Fibroblast of lung (primary cell): ENCODE results near the gene CDKN1A. TPM values are rescaled to one million over a fixed set of nuclear protein-coding genes. Genes with fewer than 3 reads are reported as not detected.

Source experiments
- DNase-seq, 2 donors: peaks; one replicate each; pipeline versions ENCODE4 v3.0.0 to v3.0.0-alpha.2; 2010; ENCODE audit warnings: low read depth in 2 of 2
- H2AFZ ChIP-seq: 2 replicates; pipeline ENCODE4 v1.5.1; 2012; ENCODE audit warnings: low read length, control low read depth, inconsistent platforms
- H3K27ac ChIP-seq: 2 replicates; pipeline ENCODE4 v1.5.1; 2011; ENCODE audit warnings: low read length, control low read depth; ENCODE audit not compliant: insufficient read depth
- H3K27me3 ChIP-seq: 2 replicates; pipeline ENCODE4 v1.5.1; 2011; ENCODE audit warnings: mild to moderate bottlenecking, low read length; ENCODE audit not compliant: control insufficient read depth, insufficient read depth
- H3K36me3 ChIP-seq: 2 replicates; pipeline ENCODE4 v1.5.1; 2011; ENCODE audit warnings: low read length; ENCODE audit not compliant: control insufficient read depth, insufficient read depth
- H3K4me1 ChIP-seq: 2 replicates; pipeline ENCODE4 v1.5.1; 2011; ENCODE audit warnings: low read length; ENCODE audit not compliant: control insufficient read depth, insufficient read depth; ENCODE audit errors: extremely low read depth
- H3K4me2 ChIP-seq: 2 replicates; pipeline ENCODE4 v1.5.1; 2011; ENCODE audit warnings: low read length, control low read depth; ENCODE audit not compliant: insufficient read depth; ENCODE audit errors: extremely low read depth
- H3K4me3 ChIP-seq, 4 experiments: fragments of 200-600 bp in 1 of 4; sonication (generic) in 1 of 4; replicated peaks in 1 of 4; 2 replicates each; pipeline ENCODE4 v1.5.1; 2011 to 2016; ENCODE audit warnings: low read length in 4 of 4, low read depth in 3 of 4, mild to moderate bottlenecking in 3 of 4, control low read depth in 2 of 4, inconsistent platforms in 1 of 4, mixed read lengths in 1 of 4; ENCODE audit not compliant: insufficient read depth in 1 of 4; ENCODE audit errors: control extremely low read depth in 1 of 4
- H3K79me2 ChIP-seq: 2 replicates; pipeline ENCODE4 v1.5.1; 2012; ENCODE audit warnings: mild to moderate bottlenecking, low read length, inconsistent platforms; ENCODE audit not compliant: control insufficient read depth, insufficient read depth
- H3K9ac ChIP-seq: 2 replicates; pipeline ENCODE4 v1.5.1; 2011; ENCODE audit warnings: mild to moderate bottlenecking, low read length, control low read depth; ENCODE audit not compliant: insufficient read depth
- H3K9me3 ChIP-seq: 2 replicates; pipeline ENCODE4 v1.5.1; 2012; ENCODE audit warnings: low read depth, low read length; ENCODE audit not compliant: control insufficient read depth, insufficient read depth
- H4K20me1 ChIP-seq: 2 replicates; pipeline ENCODE4 v1.5.1; 2011; ENCODE audit warnings: low read length; ENCODE audit not compliant: control insufficient read depth, insufficient read depth; ENCODE audit errors: extremely low read depth
- EZH2 ChIP-seq: IDR thresholded peaks from 2 replicates; pipeline ENCODE4 v1.5.1; 2012; ENCODE audit warnings: low read length, control low read depth, mild to moderate bottlenecking; ENCODE audit errors: missing control alignments
- polyA plus RNA-seq, 2 donors: library from polyadenylated mRNA; depleted of rRNA in 1 of 2; stranded (reverse) in 1 of 2; unstranded in 1 of 2; fragments of >200 nt; gene quantifications; 2 replicates each; pipeline ENCODE4 v1.2.1, GENCODE V29; 2011 to 2012; ENCODE audit warnings: missing spikeins in 1 of 2
- total RNA-seq: library from RNA; depleted of rRNA; stranded (reverse); fragments of >200 nt; gene quantifications from 2 replicates; pipeline ENCODE4 v1.2.1, GENCODE V29; 2014
- TF ChIP-seq, protein P1 (sequence below), 2 donors: IDR thresholded peaks in 1 of 2; conservative IDR thresholded peaks in 1 of 2; 1 replicate in 1 of 2; 2 replicates in 1 of 2; pipeline ENCODE4 v1.5.1; 2011 to 2012; ENCODE audit warnings: low read length in 2 of 2, control low read depth in 1 of 2, inconsistent platforms in 1 of 2, low read depth in 1 of 2, mild to moderate bottlenecking in 1 of 2

CDKN1A gene
- total and polyA plus RNA-seq, 2 donors (not counting 1 experiment from before 2014, with no cell fraction given) = 166 to 900 TPM

GRCh38 chr6:36662380-36662779 lies 16.1 kb upstream of the CDKN1A start:
- TF ChIP-seq, protein P1, sequence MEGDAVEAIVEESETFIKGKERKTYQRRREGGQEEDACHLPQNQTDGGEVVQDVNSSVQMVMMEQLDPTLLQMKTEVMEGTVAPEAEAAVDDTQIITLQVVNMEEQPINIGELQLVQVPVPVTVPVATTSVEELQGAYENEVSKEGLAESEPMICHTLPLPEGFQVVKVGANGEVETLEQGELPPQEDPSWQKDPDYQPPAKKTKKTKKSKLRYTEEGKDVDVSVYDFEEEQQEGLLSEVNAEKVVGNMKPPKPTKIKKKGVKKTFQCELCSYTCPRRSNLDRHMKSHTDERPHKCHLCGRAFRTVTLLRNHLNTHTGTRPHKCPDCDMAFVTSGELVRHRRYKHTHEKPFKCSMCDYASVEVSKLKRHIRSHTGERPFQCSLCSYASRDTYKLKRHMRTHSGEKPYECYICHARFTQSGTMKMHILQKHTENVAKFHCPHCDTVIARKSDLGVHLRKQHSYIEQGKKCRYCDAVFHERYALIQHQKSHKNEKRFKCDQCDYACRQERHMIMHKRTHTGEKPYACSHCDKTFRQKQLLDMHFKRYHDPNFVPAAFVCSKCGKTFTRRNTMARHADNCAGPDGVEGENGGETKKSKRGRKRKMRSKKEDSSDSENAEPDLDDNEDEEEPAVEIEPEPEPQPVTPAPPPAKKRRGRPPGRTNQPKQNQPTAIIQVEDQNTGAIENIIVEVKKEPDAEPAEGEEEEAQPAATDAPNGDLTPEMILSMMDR (conservative IDR thresholded peaks at IDR 0.05 in 1 of 2, IDR thresholded peaks at IDR 0.05 in 1 of 2; ENCODE audit: low read depth in 1 of 2, low read length in 2 of 2) = no peak
- no peak for TF ChIP-seq EZH2
- H3K36me3 ChIP-seq = no peaks in the 10 kb centered on the region
- peaks cover 14% of the 10 kb centered on the region for H3K4me1 ChIP-seq
- H3K4me2 ChIP-seq = no peak overlapping the region
- H3K9me3 ChIP-seq = no peaks in the 10 kb centered on the region
- H4K20me1 ChIP-seq = no peaks in the 10 kb centered on the region
- H2AFZ ChIP-seq = no peak overlapping the region
- no peak for DNase-seq
- no peak overlapping the region for H3K4me3 ChIP-seq
- no peak overlapping the region for H3K9ac ChIP-seq
- no peaks in the 10 kb centered on the region for H3K27me3 ChIP-seq
- no peaks in the 10 kb centered on the region for H3K79me2 ChIP-seq
- no peak overlapping the region for H3K27ac ChIP-seq

DNA sequence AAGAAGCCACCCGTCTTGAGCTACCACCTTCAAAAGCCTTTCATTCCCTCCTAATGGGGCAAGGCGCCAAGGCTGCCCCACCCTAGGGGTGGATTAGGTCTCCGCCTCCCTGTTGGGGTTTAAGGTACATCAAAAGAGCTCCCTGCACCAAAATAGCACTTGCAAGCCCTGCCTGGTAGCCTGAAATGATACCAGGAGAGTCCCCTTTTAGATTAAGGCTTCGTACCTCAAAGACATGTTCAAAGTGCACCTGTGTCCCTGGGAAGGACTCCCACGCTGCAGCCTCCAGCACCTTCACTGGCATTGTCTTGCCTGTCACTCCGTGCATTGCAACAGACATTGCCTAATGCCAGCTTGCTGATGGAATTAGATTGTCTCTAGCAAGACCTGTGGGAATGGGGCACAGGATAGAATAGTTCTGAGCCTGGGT lies 15.7 kb upstream of the CDKN1A start:
- Histone ChIP-seq H3K9me3 (no peaks in the 10 kb centered on the region), H3K79me2 (no peaks in the 10 kb centered on the region), H2AFZ (no peak overlapping the region), H3K4me2 (no peak overlapping the region), H3K27ac (no peak overlapping the region), H3K4me1 (peaks cover 14% of the 10 kb centered on the region), H4K20me1 (no peaks in the 10 kb centered on the region), H3K9ac (no peak overlapping the region), H3K36me3 (no peaks in the 10 kb centered on the region), H3K4me3 (no peak overlapping the region), H3K27me3 (no peaks in the 10 kb centered on the region)
- TF ChIP-seq, protein P1 (conservative IDR thresholded peaks at IDR 0.05 in 1 of 2, IDR thresholded peaks at IDR 0.05 in 1 of 2; ENCODE audit: low read depth in 1 of 2, low read length in 2 of 2) = no peak
- TF ChIP-seq EZH2 = peak; percentile 34
- DNase-seq = no peak

GRCh38 chr6:36663504-36664446 lies 14.7 kb upstream of the CDKN1A start:
- Histone ChIP-seq H4K20me1 (no peaks in the 10 kb centered on the region), H3K79me2 (no peaks in the 10 kb centered on the region), H3K27ac (no peak overlapping the region), H2AFZ (no peak overlapping the region), H3K27me3 (no peaks in the 10 kb centered on the region), H3K4me1 (peaks cover 9% of the 10 kb centered on the region), H3K4me3 (no peak overlapping the region), H3K9ac (no peak overlapping the region), H3K4me2 (no peak overlapping the region), H3K9me3 (no peaks in the 10 kb centered on the region), H3K36me3 (no peaks in the 10 kb centered on the region)
- DNase-seq = no peak
- no peak for TF ChIP-seq EZH2
- TF ChIP-seq, protein P1 (conservative IDR thresholded peaks at IDR 0.05 in 1 of 2, IDR thresholded peaks at IDR 0.05 in 1 of 2; ENCODE audit: low read depth in 1 of 2, low read length in 2 of 2) = no peak
